ENCODE data around the gene P3R3URF.
A peak's percentile ranks its signal among the peaks of the same experiment; 100 is the strongest.

Gene P3R3URF

GRCh38 chr1:46205791-46206190, 29.5 kb upstream of the P3R3URF start:
- FAIRE-seq (no peak), DNase-seq (ENCODE audit: insufficient read length) (no peak)
- TF ChIP-seq POLR2AphosphoS5 (IDR thresholded peaks at IDR 0.05; ENCODE audit: low read depth, low read length) (no peak), POLR2A (IDR thresholded peaks at IDR 0.05; ENCODE audit: low read depth, low read length) (no peak), TAF1 (IDR thresholded peaks at IDR 0.05; ENCODE audit: borderline replicate concordance, low read depth, low read length) (no peak)

GRCh38 chr1:46205141-46205540, 28.9 kb upstream of the P3R3URF start:
- no peak for DNase-seq (ENCODE audit: insufficient read length)
- FAIRE-seq: no peak
- TF ChIP-seq POLR2AphosphoS5 (IDR thresholded peaks at IDR 0.05; ENCODE audit: low read depth, low read length) (no peak), TAF1 (IDR thresholded peaks at IDR 0.05; ENCODE audit: borderline replicate concordance, low read depth, low read length) (no peak), POLR2A (IDR thresholded peaks at IDR 0.05; ENCODE audit: low read depth, low read length) (no peak)

DNA sequence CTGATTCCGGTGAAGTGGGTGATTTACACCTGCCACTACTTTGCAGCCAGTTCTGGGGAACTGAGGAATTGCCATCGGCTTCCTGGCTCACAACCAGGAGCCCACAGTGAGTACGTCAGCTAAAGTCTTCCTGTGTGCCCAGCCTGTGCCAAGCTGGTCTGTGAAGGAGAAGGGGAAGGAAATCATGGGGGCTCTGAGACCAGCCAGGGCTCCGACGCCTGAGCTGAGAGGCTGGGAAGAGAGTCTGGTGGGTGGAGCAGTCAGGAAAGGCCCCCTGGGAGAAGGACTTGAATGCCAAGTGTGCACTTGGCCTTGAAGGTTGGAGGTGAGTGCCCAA, 28.1 kb upstream of the P3R3URF start:
- no peak for DNase-seq (ENCODE audit: insufficient read length)
- no peak for FAIRE-seq
- no peak for TF ChIP-seq POLR2A (IDR thresholded peaks at IDR 0.05; ENCODE audit: low read depth, low read length)
- no peak for TF ChIP-seq TAF1 (IDR thresholded peaks at IDR 0.05; ENCODE audit: borderline replicate concordance, low read depth, low read length)
- no peak for TF ChIP-seq POLR2AphosphoS5 (IDR thresholded peaks at IDR 0.05; ENCODE audit: low read depth, low read length)

- DNase-seq (ENCODE audit: insufficient read length) (no peak), FAIRE-seq (no peak)
- TF ChIP-seq POLR2A (IDR thresholded peaks at IDR 0.05; ENCODE audit: low read depth, low read length): no peak
- no peak for TF ChIP-seq TAF1 (IDR thresholded peaks at IDR 0.05; ENCODE audit: borderline replicate concordance, low read depth, low read length)
- no peak for TF ChIP-seq POLR2AphosphoS5 (IDR thresholded peaks at IDR 0.05; ENCODE audit: low read depth, low read length)
These were observed 27.6 kb upstream of the P3R3URF start for GRCh38 chr1:46203738-46204405.

DNA sequence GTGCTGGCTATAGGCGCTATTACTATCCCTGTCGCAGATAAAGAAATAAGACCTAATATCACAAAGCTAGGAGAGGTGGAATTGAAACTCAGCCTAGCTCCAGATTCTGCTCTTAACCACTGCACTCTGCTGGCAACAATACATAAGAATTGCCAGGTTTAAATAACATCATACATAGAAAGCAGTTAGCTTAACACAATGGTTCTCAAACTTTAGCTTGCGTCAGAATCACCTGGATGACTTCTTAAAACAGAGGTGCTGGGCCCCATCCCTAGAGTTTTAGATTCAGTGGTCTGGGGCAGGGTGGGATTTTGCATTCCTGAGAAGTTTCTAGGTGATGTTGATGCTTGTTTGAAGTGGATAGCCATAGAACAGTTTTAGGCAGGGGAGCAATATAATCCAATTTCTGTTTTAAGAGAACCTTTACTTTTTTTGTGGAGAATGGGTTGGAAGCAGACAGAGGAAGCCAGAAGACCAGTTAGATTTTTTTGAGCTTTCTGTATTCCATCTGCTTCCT, 23.0 kb upstream of the P3R3URF start:
- DNase-seq (ENCODE audit: insufficient read length) (no peak), FAIRE-seq (peak; percentile 30)
- TF ChIP-seq POLR2A (IDR thresholded peaks at IDR 0.05; ENCODE audit: low read depth, low read length): no peak
- TF ChIP-seq TAF1 (IDR thresholded peaks at IDR 0.05; ENCODE audit: borderline replicate concordance, low read depth, low read length): no peak
- no peak for TF ChIP-seq POLR2AphosphoS5 (IDR thresholded peaks at IDR 0.05; ENCODE audit: low read depth, low read length)

DNA sequence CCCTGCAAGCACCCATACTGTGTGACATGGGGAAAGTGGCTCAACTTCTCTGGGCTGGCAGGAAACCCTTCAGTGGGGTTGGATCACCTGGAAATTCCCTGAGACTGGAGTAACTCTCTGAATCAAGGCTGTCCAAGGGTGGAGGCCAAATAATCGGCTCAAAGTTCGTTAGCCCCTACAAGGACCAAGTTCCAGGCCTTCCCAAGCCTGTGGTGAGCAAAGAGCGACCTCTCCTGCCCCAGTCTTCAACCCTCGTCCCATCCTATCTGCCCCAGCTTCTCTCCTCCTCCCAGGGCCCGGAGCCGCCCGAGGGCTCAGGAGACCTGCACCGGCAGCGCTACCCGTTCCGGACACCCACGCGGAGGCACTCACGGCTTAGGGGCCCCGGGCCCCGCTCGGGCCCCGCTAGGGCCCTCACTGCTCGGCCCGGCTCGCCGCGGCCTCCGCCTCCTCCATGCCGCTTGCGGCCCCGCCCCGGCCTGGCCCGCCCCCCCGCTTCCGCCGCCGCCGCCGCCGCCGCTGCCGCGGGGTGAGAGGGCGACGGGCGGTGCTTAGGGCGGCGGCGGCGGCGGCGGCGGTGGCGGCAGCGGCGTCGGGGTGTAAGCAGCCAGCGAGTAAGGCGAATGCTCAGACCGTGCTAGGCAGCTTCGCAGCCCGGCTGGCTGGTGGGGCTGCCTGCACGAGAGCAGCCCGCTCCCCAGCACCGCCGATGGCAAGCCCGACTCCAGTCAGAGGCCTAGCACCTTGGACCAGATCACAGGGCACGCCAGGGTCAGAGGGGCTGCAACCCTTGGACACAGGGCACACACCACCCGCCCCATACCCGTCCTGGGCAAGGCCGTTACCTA, 21.9 kb upstream of the P3R3URF start, which contains the start of gene POMGNT1:
POMGNT1 (minus strand) TSS at position 471 of the 848 bp plus-strand sequence. CDS start 613 bp downstream, outside the sequence.
- TF ChIP-seq TAF1 (IDR thresholded peaks at IDR 0.05; ENCODE audit: borderline replicate concordance, low read depth, low read length) (0 out of 2 replicates have a peak, but pooled peaks have one; percentile 28), POLR2AphosphoS5 (IDR thresholded peaks at IDR 0.05; ENCODE audit: low read depth, low read length) (peak; percentile 50; the same call in 1 of the 2 replicates), POLR2A (IDR thresholded peaks at IDR 0.05; ENCODE audit: low read depth, low read length) (peak; percentile 87)
- peak; percentile 98 for DNase-seq (ENCODE audit: insufficient read length)
- FAIRE-seq: peak; percentile 85

GRCh38 chr1:46197560-46197963, 21.3 kb upstream of the P3R3URF start:
- DNase-seq (ENCODE audit: insufficient read length) (no peak), FAIRE-seq (no peak)
- no peak for TF ChIP-seq POLR2AphosphoS5 (IDR thresholded peaks at IDR 0.05; ENCODE audit: low read depth, low read length)
- no peak for TF ChIP-seq TAF1 (IDR thresholded peaks at IDR 0.05; ENCODE audit: borderline replicate concordance, low read depth, low read length)
- no peak for TF ChIP-seq POLR2A (IDR thresholded peaks at IDR 0.05; ENCODE audit: low read depth, low read length)

DNA sequence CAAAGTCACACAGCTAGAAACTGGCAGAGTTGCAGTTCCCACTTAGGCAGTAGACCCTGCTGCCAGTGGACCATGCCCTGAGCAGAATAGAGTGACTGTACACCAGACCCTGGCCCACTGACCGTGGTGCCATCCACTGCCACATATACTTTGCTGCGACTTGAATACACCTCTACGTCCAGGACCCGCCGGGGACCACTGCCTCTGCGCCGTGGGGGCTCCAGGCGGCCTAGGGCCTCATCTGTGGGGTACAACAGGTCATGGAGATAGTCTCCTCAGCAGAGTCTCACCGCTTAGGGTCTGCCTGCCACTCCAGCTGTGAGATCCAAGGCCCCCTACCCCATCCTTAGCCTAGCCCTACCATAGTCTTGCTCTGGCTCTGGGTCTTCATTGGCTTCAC, 20.3 kb upstream of the P3R3URF start:
- FAIRE-seq (no peak), DNase-seq (ENCODE audit: insufficient read length) (no peak)
- no peak for TF ChIP-seq TAF1 (IDR thresholded peaks at IDR 0.05; ENCODE audit: borderline replicate concordance, low read depth, low read length)
- TF ChIP-seq POLR2A (IDR thresholded peaks at IDR 0.05; ENCODE audit: low read depth, low read length): no peak
- TF ChIP-seq POLR2AphosphoS5 (IDR thresholded peaks at IDR 0.05; ENCODE audit: low read depth, low read length): no peak

DNA sequence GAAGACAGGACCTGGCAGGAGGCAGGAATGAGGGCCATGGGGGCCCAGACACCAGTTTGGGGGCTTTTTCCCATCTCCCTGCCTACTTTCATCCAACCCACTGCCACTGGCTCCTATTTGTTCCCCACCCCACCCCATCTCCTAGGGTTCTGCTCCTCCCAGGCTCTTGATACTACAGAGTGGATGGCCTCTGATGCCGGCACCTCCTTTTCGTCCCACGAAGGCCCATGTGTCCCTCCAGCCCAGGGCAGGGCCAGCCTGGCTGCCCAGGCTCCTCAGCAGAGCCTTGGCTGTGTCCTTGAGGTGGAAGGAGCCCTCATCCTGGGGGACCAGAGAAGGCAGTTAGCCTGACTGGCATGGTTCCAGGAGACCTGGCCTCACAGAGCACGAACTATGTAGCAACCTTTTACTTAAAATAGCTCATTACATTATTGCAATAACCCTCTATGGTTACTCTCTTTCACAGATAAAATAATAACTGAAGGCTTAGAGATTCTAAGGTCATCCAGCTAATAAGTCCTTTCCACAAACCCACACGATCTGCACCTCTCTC, 18.4 kb upstream of the P3R3URF start:
- TF ChIP-seq POLR2A (IDR thresholded peaks at IDR 0.05; ENCODE audit: low read depth, low read length): no peak
- no peak for TF ChIP-seq POLR2AphosphoS5 (IDR thresholded peaks at IDR 0.05; ENCODE audit: low read depth, low read length)
- TF ChIP-seq TAF1 (IDR thresholded peaks at IDR 0.05; ENCODE audit: borderline replicate concordance, low read depth, low read length): no peak
- no peak for DNase-seq (ENCODE audit: insufficient read length)

DNA sequence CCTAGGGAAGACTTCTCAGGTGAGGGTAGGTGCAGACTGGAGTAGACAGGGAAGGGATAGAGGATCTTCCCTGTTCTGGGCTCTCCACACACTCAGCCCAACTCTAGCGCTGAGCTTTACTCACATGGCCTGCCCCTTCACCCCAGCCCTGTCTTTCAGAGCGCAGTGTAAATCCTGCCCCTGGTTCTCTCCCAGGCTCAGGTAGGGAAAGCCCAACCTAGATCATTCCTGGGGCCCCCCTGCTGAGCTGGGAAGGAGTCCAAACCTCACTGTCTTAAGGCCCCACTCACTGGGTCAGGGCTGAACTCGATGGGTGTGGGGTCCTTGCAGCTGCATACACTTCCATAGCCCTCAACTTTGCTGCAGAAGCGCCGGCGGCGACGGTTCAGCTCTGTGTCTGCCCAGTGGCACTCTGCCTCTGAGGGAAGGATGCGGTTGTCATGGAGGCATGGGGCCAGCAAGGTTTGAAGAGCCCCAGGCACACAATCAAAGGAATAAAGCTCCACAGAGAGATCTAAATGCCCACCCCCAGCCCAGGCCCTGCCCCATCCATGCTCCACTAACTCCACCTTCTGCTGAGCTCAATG, 17.8 kb upstream of the P3R3URF start:
- no peak for DNase-seq (ENCODE audit: insufficient read length)
- TF ChIP-seq POLR2A (IDR thresholded peaks at IDR 0.05; ENCODE audit: low read depth, low read length) (no peak), POLR2AphosphoS5 (IDR thresholded peaks at IDR 0.05; ENCODE audit: low read depth, low read length) (no peak), TAF1 (IDR thresholded peaks at IDR 0.05; ENCODE audit: borderline replicate concordance, low read depth, low read length) (no peak)
- no peak for FAIRE-seq

More for the DNA sequence above, 18.4 kb upstream of the P3R3URF start:
- FAIRE-seq: no peak

DNA sequence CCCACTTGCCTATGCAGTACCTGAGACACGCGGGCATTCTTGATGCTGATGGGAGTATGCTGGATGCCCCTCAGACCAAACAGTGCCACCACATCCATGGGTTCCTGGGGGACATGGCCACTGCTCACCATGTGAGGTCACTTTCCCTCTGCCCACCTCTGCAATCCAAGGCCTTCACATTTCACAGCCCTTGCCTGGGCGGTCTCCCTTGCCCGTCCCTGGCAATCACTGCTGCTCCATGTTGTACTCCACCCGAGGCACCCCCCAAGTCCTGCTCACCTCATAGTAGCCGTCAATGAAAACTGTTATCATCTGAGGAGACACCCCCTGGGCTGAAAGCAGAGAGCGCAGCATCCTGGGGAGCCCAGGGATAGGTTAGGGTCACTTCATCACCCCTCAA, 17.0 kb upstream of the P3R3URF start:
- no peak for FAIRE-seq
- no peak for DNase-seq (ENCODE audit: insufficient read length)
- TF ChIP-seq POLR2A (IDR thresholded peaks at IDR 0.05; ENCODE audit: low read depth, low read length) (no peak), POLR2AphosphoS5 (IDR thresholded peaks at IDR 0.05; ENCODE audit: low read depth, low read length) (no peak), TAF1 (IDR thresholded peaks at IDR 0.05; ENCODE audit: borderline replicate concordance, low read depth, low read length) (no peak)

Measured in GM12892 (cell line).